ENCODE results near the gene GPR17. TPM values are rescaled to one million over a fixed set of nuclear protein-coding genes. Genes with fewer than 3 reads are reported as not detected.

Gene GPR17
- polyA plus RNA-seq, 1 donor (not counting 4 experiments of a cell fraction or from before 2014, with no cell fraction given) = not detected

DNA sequence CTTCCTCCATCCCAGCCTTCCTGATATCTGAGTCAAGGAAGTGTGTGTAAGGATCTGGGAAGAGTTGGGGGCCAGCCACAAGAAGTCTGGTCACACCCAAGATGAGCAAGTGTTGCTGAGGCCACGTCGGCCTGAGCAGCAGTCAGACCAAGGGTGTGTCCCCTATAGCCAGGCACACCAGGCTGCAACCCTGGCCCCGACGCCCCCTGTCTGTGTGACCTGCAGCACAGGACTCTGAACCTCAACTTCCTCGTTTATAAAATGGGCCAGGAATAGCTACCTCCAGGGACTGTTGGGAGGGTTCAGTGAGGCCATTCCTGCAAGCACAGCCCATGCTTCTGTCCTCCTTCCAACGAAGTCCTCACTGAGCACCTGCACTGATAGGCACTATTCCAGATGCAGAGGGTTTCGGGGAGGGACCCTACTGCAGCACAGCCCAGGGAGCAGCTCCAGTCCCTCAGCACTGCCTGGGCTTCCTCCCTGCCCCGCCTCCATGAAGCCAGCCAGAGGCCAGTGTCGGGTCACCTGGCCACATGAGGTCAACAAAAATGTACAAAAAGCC lies 16.1 kb downstream of the GPR17 start:
- Histone ChIP-seq H3K4me3 (ENCODE audit: control insufficient read depth in 2 of 3, extremely low read depth in 1 of 3, insufficient read depth in 2 of 3, low read depth in 1 of 3, low read length in 3 of 3) (no peak overlapping the region), H2AFZ (ENCODE audit: control insufficient read depth, low read length) (no peak overlapping the region), H3K9me3 (ENCODE audit: control insufficient read depth, low read depth, low read length) (no peaks in the 10 kb centered on the region), H3K9me1 (ENCODE audit: control insufficient read depth, extremely low read depth, insufficient read depth, low read length) (no peaks in the 10 kb centered on the region), H3K4me2 (ENCODE audit: control insufficient read depth, extremely low read depth, insufficient read depth, low read depth, low read length) (no peak overlapping the region), H3K79me2 (ENCODE audit: control insufficient read depth, insufficient read depth, low read length) (no peaks in the 10 kb centered on the region), H3K9ac (ENCODE audit: control insufficient read depth, extremely low read depth, insufficient read depth, low read length) (no peak overlapping the region), H3K36me3 (ENCODE audit: control insufficient read depth in 2 of 2, extremely low read depth in 1 of 2, insufficient read depth in 2 of 2, low read length in 2 of 2) (no peaks in the 10 kb centered on the region), H3K27me3 (ENCODE audit: control insufficient read depth, extremely low read depth, insufficient read depth, low read length) (peaks cover 38% of the 10 kb centered on the region), H3K4me1 (ENCODE audit: control insufficient read depth, extremely low read depth, insufficient read depth, low read length) (peaks cover 5% of the 10 kb centered on the region), H4K20me1 (ENCODE audit: control insufficient read depth, extremely low read depth, insufficient read depth, low read length) (no peaks in the 10 kb centered on the region), H3K27ac (ENCODE audit: control insufficient read depth, insufficient read depth, low read length) (no peak overlapping the region)
- TF ChIP-seq, protein P1, sequence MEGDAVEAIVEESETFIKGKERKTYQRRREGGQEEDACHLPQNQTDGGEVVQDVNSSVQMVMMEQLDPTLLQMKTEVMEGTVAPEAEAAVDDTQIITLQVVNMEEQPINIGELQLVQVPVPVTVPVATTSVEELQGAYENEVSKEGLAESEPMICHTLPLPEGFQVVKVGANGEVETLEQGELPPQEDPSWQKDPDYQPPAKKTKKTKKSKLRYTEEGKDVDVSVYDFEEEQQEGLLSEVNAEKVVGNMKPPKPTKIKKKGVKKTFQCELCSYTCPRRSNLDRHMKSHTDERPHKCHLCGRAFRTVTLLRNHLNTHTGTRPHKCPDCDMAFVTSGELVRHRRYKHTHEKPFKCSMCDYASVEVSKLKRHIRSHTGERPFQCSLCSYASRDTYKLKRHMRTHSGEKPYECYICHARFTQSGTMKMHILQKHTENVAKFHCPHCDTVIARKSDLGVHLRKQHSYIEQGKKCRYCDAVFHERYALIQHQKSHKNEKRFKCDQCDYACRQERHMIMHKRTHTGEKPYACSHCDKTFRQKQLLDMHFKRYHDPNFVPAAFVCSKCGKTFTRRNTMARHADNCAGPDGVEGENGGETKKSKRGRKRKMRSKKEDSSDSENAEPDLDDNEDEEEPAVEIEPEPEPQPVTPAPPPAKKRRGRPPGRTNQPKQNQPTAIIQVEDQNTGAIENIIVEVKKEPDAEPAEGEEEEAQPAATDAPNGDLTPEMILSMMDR (optimal IDR thresholded peaks at IDR 0.05 in 1 of 3, IDR thresholded peaks at IDR 0.05 in 1 of 3, conservative IDR thresholded peaks at IDR 0.05 in 1 of 3; ENCODE audit: extremely low read depth in 1 of 3, insufficient read depth in 2 of 3, low read length in 3 of 3) = no peak
- no peak for TF ChIP-seq EZH2 (IDR thresholded peaks at IDR 0.05; ENCODE audit: low read length)
- FAIRE-seq (no peak), DNase-seq (ENCODE audit: low read depth, low spot score) (no peak)
- dilution Hi-C loops (cut with MboI; ENCODE audit: extremely low pct_ligation_motif_present, low sequenced_read_pairs) = no loop called here

DNA sequence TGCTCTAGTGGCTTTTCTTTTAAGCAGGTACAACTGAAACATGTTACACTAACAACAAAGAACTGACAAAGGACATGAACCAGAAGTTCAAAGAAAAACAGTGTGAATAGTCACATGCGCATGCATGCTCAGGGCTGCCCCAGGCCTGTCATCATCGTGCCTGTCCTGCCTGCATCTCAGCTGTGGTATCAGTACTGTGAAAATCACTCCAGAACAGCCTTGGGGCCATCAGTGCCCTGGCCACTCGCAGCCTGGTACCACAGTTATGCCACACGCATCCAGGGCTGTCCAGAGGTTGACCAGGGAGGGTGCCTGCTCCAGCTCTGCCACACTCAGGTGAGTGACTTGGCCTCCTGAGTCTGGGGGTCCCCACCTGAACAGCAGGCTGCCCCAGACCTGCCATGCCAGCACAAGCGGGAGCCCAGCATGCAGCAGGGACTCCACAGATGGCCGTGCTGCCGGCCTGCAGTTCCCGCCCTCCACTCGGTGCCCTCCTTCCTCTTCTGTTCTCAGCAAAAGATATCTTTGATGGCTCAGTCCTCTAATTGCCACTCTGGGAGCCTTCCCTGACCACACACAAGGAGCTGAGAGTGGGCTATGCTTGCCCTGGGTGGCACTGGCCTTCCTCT lies 17.1 kb downstream of the GPR17 start:
- Histone ChIP-seq H3K79me2 (ENCODE audit: control insufficient read depth, insufficient read depth, low read length) (no peaks in the 10 kb centered on the region), H3K27me3 (ENCODE audit: control insufficient read depth, extremely low read depth, insufficient read depth, low read length) (peaks cover 38% of the 10 kb centered on the region), H3K4me2 (ENCODE audit: control insufficient read depth, extremely low read depth, insufficient read depth, low read depth, low read length) (no peak overlapping the region), H2AFZ (ENCODE audit: control insufficient read depth, low read length) (no peak overlapping the region), H3K4me3 (ENCODE audit: control insufficient read depth in 2 of 3, extremely low read depth in 1 of 3, insufficient read depth in 2 of 3, low read depth in 1 of 3, low read length in 3 of 3) (no peak overlapping the region), H3K27ac (ENCODE audit: control insufficient read depth, insufficient read depth, low read length) (no peak overlapping the region), H3K4me1 (ENCODE audit: control insufficient read depth, extremely low read depth, insufficient read depth, low read length) (peaks cover 5% of the 10 kb centered on the region), H3K36me3 (ENCODE audit: control insufficient read depth in 2 of 2, extremely low read depth in 1 of 2, insufficient read depth in 2 of 2, low read length in 2 of 2) (no peaks in the 10 kb centered on the region), H3K9me3 (ENCODE audit: control insufficient read depth, low read depth, low read length) (no peaks in the 10 kb centered on the region), H3K9ac (ENCODE audit: control insufficient read depth, extremely low read depth, insufficient read depth, low read length) (no peak overlapping the region), H4K20me1 (ENCODE audit: control insufficient read depth, extremely low read depth, insufficient read depth, low read length) (no peaks in the 10 kb centered on the region), H3K9me1 (ENCODE audit: control insufficient read depth, extremely low read depth, insufficient read depth, low read length) (no peaks in the 10 kb centered on the region)
- FAIRE-seq (no peak), DNase-seq (ENCODE audit: low read depth, low spot score) (no peak)
- dilution Hi-C loops (cut with MboI; ENCODE audit: extremely low pct_ligation_motif_present, low sequenced_read_pairs) = no loop called here
- TF ChIP-seq, protein P1 (optimal IDR thresholded peaks at IDR 0.05 in 1 of 3, IDR thresholded peaks at IDR 0.05 in 1 of 3, conservative IDR thresholded peaks at IDR 0.05 in 1 of 3; ENCODE audit: extremely low read depth in 1 of 3, insufficient read depth in 2 of 3, low read length in 3 of 3) = no peak
- no peak for TF ChIP-seq EZH2 (IDR thresholded peaks at IDR 0.05; ENCODE audit: low read length)

Measured in keratinocyte (primary cell).